Astrocyte of the cerebellum (primary cell): ENCODE results near the gene GRIN3A.
A peak's percentile ranks its signal among the peaks of the same experiment; 100 is the strongest.

Experiments
- DNase-seq: peaks from one replicate; pipeline ENCODE4 v3.0.0-alpha.2; 2011; ENCODE audit warnings: low read depth
- H3K4me3 ChIP-seq: 2 replicates; pipeline ENCODE4 v1.5.1; 2011; ENCODE audit warnings: mild to moderate bottlenecking, low read depth, low read length, moderate library complexity
- CTCF ChIP-seq: IDR thresholded peaks from 2 replicates; pipeline ENCODE4 v1.5.1; 2012; ENCODE audit warnings: low read length, low read depth, moderate library complexity, mild to moderate bottlenecking; ENCODE audit errors: missing control alignments
- in situ Hi-C: cut with HindIII; loops from 2 replicates; pipeline ENCODE4 v1.10.0; 2017; ENCODE audit warnings: low sequenced_read_pairs

The GRIN3A gene

DNA sequence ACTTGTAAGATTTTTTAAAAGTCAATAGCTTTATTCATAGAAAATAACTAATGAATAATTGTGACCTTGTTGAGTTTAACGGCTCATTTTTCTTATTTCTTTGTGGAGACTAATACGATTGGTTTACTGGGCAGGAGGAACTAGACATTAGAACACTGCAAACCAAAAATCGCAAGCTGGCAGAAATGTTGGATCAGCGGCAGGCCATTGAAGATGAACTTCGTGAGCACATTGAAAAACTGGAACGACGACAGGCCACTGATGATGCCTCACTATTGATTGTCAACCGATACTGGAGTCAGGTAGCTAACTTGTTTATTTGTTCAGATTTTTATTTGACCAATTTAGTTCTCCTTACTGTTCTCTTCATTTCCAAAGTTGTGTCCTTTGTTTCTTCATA, 198.4 kb downstream of the GRIN3A start:
- TF ChIP-seq CTCF = no peak
- in situ Hi-C loops = no loop called here
- DNase-seq = no peak
- no peak overlapping the region for H3K4me3 ChIP-seq

GRCh38 chr9:101536938-101537337, 201.5 kb downstream of the GRIN3A start:
- in situ Hi-C loops = no loop called here
- H3K4me3 ChIP-seq = no peak overlapping the region
- TF ChIP-seq CTCF = no peak
- DNase-seq = peak; percentile 19

DNA sequence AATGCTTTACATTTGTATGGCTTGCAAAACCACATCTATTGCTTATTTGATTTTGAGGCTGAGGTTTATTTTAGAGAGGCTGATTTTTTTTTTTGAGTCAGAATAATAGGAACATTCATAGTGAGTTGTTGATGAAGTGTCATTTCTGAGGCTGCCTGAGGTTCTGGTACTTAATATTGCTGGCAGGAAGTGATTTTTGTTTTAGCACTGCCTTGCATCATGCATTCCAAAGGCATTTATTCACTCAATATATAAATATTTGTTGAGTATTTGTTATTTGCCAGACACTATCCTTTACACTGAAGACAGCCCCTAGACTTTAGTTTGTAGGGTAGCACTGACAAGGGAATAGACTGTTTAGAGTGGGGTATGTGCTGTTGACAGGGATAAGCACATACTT, 202.1 kb downstream of the GRIN3A start:
- in situ Hi-C loops = no loop called here
- no peak for TF ChIP-seq CTCF
- no peak for DNase-seq
- no peak overlapping the region for H3K4me3 ChIP-seq

GRCh38 chr9:101533334-101534204, 204.9 kb downstream of the GRIN3A start, which contains the start of gene RNF20:
RNF20 (plus strand) TSS chr9:101533853; CDS start chr9:101535424, 1,571 bp downstream.
- H3K4me3 ChIP-seq = peak within 1 kb of the TSS; percentile 84
- DNase-seq = peak; percentile 96
- TF ChIP-seq CTCF = no peak
- in situ Hi-C loops = loop anchor here (5.0 kb wide), 1 partner anchor 66 kb away; no protein-coding TSS in a partner anchor

GRCh38 chr9:101530076-101530711, 208.3 kb downstream of the GRIN3A start:
- DNase-seq = peak; percentile 67
- H3K4me3 ChIP-seq = no peak overlapping the region
- peak; percentile 82 for TF ChIP-seq CTCF
- in situ Hi-C loops = loop anchor here (5.0 kb wide), 1 partner anchor 63 kb away; no protein-coding TSS in a partner anchor

DNA sequence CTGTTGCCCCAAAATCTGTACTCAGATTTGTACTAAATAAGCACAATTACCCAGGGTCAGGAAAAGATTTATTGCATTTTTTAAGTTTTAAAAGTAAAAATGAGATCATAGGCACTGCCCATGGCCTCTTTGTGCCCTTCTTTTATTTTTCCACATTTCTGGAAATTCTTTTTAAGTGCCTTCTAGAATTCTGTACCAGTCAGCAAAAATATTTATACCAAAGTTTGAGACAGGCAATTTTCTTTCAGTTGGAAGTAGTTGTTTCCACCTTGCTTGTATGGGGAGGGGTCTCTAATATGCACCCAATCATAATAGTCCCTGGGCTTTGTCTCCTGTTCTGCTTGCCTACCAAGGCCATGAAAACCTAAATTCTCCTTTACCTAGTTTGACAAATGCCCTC, 210.4 kb downstream of the GRIN3A start:
- in situ Hi-C loops = no loop called here
- no peak for DNase-seq

More for the DNA sequence above, 210.4 kb downstream of the GRIN3A start:
- H3K4me3 ChIP-seq = no peak overlapping the region
- no peak for TF ChIP-seq CTCF
